ENCODE results near the gene PDCD7.

DNA sequence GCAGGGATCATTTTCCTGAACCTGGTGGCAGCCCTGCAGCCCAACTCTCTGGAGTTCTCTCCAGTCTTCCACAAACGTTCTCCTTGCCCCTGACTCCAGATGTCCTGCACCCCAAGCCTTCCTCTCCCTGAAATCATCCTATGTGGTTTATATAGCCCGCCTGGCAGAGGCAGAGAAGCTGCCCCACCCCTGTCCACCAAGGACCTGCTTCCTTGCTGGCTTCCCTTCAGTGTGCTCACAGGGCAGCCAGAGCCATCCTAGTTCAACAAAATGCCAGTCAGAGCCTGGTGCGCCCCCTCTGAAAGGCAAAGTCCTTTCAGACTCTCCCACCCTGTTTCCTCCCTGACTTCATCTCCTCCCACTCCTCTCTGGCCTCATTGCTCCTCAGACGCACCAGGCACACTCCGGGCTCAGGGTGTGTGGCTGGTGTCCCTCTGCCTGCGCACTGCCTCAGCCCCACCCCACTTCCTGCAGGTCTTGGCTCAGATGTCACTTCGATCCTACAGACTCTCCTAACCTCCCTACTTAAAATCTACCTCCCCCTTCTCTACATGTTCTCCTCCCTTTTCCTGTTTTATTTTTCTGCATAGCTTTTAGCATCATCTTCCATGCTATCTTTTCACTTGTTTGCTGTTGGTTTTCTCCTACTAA lies 51.2 kb downstream of the PDCD7 start:
- TF ChIP-seq EZH2 (IDR thresholded peaks at IDR 0.05; ENCODE audit: low read length, unreplicated experiment) = no peak
- TF ChIP-seq, protein P1, sequence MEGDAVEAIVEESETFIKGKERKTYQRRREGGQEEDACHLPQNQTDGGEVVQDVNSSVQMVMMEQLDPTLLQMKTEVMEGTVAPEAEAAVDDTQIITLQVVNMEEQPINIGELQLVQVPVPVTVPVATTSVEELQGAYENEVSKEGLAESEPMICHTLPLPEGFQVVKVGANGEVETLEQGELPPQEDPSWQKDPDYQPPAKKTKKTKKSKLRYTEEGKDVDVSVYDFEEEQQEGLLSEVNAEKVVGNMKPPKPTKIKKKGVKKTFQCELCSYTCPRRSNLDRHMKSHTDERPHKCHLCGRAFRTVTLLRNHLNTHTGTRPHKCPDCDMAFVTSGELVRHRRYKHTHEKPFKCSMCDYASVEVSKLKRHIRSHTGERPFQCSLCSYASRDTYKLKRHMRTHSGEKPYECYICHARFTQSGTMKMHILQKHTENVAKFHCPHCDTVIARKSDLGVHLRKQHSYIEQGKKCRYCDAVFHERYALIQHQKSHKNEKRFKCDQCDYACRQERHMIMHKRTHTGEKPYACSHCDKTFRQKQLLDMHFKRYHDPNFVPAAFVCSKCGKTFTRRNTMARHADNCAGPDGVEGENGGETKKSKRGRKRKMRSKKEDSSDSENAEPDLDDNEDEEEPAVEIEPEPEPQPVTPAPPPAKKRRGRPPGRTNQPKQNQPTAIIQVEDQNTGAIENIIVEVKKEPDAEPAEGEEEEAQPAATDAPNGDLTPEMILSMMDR (conservative IDR thresholded peaks at IDR 0.05; ENCODE audit: low read depth, low read length) = no peak
